Measurements from ENCODE around the gene KTI12.
"Not testable (repeated sequence)": the region's sequence is repeated elsewhere in the genome, so short reads cannot be mapped to it uniquely, and the experiment has no call there.

The KTI12 gene

GRCh38 chr1:52037909-52038308 lies 4.3 kb upstream of the KTI12 start:
- no peak for DNase-seq

GRCh38 chr1:52037402-52037814 lies 3.8 kb upstream of the KTI12 start:
- DNase-seq, result no peak

- no peak for DNase-seq
Observed at GRCh38 chr1:52034050-52034384, 407 bp upstream of the KTI12 start.

- DNase-seq, result no peak
Observed at GRCh38 chr1:52032785-52033131, 852 bp downstream of the KTI12 start.

GRCh38 chr1:52032124-52032784 lies 1.4 kb downstream of the KTI12 start:
- DNase-seq, result no peak

GRCh38 chr1:52028839-52029238 lies 4.8 kb downstream of the KTI12 start:
- not testable (repeated sequence) for DNase-seq

GRCh38 chr1:52028328-52028727 lies 5.3 kb downstream of the KTI12 start:
- no peak for DNase-seq

GRCh38 chr1:52026278-52026677 lies 7.3 kb downstream of the KTI12 start:
- no peak for DNase-seq

GRCh38 chr1:52022133-52022532 lies 11.5 kb downstream of the KTI12 start:
- DNase-seq, result no peak

- DNase-seq, result no peak
Observed at GRCh38 chr1:52008071-52008809, 25.4 kb downstream of the KTI12 start.

- DNase-seq, result no peak
Observed at GRCh38 chr1:52007215-52008002, 26.2 kb downstream of the KTI12 start.

GRCh38 chr1:52006081-52006553 lies 27.5 kb downstream of the KTI12 start:
- DNase-seq, result not testable (repeated sequence)

- DNase-seq, result not testable (repeated sequence)
Observed at GRCh38 chr1:52005548-52005947, 28.1 kb downstream of the KTI12 start.

- DNase-seq, result no peak
Observed at GRCh38 chr1:52003877-52004276, 29.7 kb downstream of the KTI12 start.

GRCh38 chr1:52002038-52002917 lies 31.3 kb downstream of the KTI12 start:
- no peak for DNase-seq

- no peak for DNase-seq
Observed at GRCh38 chr1:51998701-51999100, 34.9 kb downstream of the KTI12 start.

- DNase-seq, result no peak
Observed at GRCh38 chr1:51997974-51998382, 35.6 kb downstream of the KTI12 start.

GRCh38 chr1:51990478-51990965 lies 43.1 kb downstream of the KTI12 start, which contains the start of gene RAB3B:
RAB3B (minus strand) TSS chr1:51990700; CDS start chr1:51977117, 13,583 bp downstream.
- DNase-seq, result peak; percentile 45

- no peak for DNase-seq
Observed at GRCh38 chr1:51989582-51990477, 43.8 kb downstream of the KTI12 start.

- no peak for DNase-seq
Observed at GRCh38 chr1:51988254-51988653, 45.4 kb downstream of the KTI12 start.

GRCh38 chr1:51986718-51987117 lies 46.9 kb downstream of the KTI12 start:
- DNase-seq, result no peak
